ENCODE measurements around the gene FKRP.

The FKRP gene

DNA sequence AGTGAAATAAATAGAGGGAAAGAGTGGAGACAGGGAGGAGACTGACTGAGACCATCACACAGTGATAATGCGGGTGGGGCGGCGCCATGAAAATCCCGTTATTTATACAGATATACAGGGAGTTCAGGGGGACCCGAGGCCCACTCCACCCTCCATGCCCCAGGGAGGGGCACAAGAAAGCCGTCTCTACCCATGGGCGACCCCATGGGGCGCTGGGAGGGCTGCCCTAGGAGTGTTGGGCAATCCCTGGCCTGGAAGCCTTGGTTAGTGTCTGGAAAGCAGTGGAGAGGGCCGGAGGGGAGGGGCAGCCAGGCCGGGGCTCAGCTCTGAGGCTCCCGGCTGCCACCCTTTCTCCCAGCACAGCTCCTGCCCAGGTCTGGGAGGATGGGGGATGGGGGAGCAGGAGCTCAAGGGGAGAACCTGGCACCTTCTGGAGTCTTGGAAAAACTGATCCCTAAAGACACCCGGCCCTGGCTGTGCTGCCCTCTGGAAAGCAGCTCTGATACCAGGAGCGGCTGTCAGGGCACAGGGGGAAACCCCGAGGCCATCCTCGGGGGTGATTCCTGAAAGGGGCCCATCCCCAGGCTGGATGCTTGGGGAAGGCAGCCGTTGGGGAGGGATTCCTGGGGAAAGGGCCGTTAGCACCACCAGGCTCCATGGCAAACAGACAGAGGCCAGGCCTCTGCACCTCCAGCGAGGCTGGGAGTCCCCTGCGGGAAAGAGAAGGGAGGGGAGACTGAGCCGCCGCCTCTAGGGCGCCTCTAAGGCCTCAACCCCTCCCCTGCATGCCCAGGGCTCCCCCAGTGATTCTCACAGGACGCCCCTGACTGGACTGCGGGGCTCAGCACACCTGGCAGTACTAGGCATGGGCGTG is 26.0 kb upstream of the FKRP start:
- DNase-seq, result no peak

DNA sequence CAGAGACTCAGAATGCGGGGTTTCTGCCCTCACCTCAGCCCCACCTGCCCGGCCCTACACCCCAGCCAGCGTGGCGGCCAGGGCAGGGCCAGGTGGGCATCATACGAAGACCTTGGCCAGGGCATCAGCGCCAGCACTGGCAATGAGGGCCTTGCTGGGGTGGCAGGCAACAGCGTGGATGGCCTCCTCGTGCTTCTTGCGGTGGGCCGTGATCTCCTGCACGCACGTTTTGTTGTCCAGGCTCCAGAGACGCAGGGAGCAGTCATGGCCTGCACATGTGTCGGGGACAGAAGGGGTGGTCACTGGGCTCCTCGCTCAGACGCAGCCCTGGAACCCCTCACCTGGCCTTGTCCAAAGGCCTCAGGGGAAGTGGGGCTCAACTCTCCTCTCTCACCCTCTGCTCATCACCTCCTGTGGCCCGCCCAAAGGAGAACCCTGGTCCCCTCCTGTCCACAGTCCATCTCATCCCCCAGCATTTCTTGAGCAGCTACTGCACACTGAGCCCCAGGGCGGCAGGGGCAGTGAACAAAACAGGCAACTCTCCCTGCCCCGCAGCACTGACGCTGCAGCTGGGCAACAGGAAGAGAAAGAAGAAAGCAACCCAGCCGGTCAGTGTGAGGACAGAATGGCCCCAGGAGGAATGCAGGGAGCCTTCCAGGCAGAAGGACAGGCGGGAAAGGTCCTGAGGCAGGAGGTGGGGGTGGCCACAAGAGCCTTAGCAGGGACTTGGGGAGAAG is 25.2 kb upstream of the FKRP start:
- DNase-seq, result no peak

DNA sequence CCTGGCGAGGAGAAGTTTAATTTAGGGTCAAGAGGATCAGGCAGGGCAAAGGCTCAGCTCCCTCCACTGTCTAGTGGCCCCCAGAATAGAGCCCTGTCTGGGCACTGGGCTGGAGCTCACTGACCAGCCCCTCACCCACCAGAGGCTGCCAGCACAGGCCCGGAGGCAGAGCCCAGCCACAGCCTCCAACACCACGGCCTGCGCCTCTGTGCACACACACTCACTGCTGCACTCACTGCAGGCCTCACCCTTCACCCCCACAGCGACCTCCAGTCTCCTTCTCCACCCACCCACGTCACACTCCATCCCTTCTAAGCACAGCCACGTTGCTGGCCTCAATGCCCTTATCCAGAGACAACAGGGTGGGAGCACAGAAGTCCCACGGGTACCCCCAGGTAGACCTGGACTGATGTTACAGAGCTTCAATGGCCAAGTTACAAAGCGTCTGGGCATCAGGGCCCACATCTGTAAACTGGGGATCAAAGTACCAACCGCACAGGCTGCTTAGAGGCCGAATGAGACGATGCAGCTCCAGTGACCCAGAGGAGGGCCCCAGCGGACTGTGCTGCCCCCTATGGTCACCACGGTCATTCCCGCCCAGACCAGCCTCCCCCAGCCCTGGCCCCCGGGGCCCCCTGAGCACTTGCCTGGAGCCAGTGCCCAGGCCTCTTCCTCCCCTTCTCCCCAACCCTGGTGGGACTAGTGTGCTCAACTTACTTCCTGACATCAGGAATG is 24.4 kb upstream of the FKRP start:
- DNase-seq, result no peak

DNA sequence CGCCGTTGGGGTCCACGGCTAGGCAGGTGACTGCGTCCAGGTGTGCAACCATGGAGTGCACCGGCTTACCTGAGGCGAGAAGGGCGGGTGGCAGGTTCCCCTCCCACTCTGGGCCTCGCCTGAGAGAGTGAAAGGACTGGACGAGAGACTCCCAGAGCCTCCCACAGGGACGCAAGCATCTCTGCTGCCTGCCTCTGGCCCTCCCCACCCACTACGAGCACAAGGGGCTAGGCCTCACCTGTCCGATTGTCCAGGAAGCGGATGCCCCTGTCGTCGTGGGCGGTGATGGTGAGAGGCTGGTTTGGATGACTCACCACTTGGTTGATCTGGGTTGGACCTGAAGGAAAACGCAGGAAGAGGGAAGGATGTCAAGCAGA is 23.9 kb upstream of the FKRP start:
- DNase-seq, result no peak

DNA sequence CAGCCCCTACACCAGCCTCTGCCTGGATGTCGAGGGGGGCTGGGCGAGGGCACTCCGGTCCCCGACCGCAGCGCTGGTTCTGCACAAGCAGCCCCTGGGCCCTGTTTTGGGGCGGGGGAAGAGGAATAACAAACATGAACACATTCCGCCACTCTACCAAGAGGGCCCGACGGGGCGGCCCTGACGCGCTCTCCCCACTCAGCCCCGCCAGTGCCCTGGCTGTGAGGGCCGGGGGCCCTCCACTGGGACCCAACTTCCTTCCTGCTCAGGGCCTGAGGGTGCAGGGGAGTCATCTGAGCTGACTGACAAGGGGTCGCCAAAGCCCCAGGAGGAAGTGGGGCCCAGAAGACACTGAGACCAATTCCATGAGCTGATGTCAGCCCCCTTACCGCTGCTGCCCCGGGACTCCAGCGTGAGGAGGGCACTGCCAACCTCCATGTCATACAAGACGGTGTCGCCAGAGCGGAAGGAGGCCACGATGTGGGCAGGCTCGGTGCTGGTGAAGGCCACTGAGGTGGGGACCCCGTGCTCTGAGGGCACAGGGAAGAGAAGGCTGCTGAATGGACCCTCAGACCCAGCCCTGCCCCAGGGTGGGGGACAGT is 23.3 kb upstream of the FKRP start:
- no peak for DNase-seq

DNA sequence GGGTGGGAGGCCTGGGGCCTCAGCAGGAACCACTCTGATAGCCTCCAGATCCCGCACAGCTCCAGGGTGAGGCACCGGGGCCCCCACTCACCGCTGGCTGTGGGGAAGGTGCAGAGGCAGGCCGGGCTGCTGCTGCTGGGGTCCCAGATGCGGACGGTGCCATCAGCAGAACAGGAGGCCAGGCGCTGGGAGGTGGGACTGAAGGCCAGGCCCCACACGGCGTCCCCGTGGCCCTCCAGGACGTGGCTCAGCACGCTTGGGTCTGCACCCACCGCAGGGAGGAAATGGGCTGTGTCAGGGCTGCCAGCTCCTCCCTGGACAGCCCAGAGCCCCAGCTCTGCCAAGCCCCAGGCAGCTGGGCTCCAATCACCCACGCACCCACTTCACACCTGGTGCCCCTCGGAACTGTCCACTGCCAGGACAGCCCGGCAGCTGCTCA is 22.8 kb upstream of the FKRP start:
- DNase-seq, result no peak

DNA sequence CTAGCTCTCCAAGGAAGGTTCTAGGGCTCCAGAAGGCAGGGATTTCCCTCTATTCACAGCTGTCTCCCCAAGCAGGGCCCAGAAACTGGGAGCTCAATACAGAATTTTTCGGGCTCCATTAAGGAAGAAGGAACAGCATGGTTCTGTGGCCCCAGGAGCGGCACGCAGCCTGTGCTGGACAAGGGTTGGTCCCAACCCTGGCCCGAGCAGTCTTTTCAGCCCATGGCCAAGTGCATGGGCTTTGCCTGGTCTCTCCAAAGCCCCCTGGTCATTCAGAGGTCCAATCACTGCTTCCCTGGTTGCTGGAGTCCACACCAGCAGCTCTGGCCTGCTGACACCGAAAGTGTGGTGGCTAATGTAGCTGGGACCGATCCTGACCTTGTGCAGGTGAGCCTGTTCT is 22.4 kb upstream of the FKRP start:
- no peak for DNase-seq

DNA sequence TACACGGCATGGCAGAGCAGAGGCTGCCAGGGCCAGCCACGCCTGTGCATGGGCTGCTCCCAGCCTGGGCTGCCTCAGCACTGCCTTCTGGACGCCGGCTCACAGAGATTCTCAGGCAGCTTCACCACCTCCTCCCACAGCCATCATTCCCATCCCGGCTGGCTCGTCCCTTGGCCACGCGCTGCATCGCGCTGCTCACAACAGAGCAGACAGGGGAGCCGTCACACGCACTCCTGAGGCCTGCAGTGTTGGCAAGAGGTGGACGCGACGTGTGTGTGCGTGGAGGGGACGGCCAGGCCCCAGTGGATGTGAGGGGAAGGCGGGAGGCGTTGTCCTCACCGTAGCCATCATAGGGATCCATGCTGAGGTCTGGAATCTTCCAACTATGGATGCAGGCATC is 21.4 kb upstream of the FKRP start:
- no peak for DNase-seq

DNA sequence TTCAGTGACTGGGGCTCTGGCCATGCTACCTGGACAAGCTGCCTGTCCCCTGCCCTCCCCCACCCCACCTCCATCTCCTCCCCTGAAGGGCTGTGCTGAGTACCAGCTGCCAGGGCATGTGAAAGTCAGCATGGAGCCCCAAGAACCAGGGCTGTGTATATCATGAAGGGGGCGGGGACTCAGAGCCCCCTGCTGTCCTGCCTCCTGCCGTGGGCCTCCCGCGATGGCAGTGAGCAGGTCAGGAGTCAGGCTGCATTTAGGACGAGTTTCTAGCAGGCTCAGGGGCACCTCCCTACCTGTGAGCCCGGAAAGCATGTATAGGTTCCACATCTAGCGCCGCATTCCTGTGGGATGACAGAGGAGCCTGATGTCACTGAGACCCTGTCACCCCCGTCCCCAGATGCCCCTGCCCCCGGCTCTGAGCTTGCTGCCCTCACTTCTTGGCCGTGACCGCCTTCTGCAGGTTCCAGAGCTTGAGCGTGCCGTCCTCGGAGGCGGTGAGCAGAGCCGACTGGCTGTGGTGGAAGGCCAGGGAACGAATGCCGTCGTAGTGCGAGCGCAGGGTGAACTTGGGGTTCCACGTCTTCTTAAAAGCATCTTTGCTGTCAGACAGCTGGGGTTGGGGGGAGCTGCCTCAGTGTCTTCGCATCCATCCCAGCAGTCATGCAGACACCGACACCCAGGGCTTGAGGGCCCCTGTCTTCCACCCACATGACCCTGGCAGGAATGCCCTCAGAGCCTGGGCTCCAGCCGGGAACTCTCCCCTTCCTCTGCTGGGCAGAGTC is 20.6 kb upstream of the FKRP start:
- DNase-seq, result no peak

DNA sequence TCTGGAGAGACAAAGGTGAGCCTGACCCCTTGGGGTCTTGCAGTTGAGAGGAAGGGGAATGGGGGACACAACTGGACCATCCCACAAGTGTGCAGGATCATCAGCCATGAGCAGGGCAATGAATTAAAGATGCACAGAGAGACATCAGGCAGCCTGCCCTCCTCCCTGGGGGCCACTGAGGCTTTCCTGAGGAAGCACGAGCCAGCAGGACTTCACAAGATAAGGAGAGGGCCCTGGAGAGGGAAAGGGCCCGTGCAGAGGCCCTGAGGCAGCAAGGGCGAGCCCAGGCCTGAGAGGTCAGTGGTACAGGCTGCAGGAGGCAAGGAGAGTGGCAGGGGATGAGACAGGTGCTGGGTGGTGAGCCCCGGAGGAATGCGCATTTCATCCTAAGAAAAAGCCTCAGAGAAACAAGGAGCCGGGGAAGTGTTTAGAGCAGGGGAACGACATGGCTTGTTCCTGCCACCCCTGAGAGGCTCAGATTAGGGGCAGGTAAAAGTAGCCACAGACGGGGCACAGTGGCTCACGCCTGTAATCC is 19.9 kb upstream of the FKRP start:
- no peak for DNase-seq

DNA sequence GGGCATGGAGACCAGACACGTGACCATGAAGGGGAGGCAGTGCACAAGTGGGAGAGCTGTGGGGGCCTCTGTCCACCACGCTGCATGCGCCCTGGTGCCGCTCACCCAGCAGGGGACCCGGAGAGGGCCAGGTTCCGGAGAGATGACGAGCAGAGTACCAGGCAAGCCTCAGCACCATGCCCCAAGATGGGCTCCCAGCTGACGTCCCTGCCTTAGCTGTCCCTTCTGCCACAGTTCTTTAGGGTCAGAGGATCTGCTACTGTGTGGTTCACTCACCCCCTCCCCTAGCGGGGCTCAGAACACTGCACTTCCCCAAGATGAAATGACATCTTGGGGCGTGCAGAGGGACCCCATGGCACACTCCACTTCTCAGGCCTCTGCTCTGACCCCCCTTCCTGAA is 19.3 kb upstream of the FKRP start:
- DNase-seq, result no peak

DNA sequence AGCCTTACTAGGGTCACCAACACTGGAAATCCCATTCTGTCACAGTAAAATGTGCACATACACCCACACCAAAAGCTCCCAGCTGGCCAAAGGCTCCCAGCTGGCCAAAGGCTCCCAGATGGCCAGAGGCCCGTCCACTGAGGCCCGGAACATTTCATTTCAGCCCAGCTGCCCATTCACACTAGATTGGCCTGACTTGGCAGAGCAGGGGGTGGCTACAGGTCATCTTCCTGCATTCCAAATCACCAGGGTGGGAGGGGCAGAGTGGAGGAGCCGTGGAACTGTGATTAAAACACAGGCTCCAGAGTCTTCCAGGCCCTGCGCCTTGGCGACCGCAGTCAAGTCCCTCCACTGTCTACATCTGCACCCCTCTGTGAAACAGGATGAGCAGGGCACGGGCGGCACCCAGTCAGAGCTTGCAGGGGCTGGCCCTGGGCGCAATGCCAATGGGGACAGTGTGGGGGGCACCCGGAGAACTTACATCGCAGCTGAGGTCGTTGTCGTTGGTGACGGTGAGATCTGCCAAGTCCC is 18.8 kb upstream of the FKRP start:
- no peak for DNase-seq

DNA sequence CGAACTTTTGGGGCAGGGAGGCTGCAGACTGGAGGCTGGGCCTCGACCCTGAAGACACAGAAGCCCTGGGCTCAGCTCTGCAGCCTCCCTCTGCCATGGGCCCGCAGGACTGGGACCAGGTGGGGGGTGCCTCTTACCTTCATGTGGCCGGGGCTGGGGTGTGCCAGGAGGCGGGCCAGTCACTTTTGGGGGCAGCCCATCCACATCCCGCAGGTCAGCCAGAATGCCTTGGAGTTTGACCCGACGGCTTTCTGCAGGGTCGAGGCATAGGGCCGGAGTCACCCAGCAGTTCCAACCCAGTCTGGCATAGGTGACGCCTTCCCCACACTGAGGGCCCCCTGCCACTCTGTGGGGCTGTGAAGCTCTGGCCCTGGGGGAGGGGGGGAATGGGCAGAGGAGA is 18.1 kb upstream of the FKRP start:
- DNase-seq, result no peak

DNA sequence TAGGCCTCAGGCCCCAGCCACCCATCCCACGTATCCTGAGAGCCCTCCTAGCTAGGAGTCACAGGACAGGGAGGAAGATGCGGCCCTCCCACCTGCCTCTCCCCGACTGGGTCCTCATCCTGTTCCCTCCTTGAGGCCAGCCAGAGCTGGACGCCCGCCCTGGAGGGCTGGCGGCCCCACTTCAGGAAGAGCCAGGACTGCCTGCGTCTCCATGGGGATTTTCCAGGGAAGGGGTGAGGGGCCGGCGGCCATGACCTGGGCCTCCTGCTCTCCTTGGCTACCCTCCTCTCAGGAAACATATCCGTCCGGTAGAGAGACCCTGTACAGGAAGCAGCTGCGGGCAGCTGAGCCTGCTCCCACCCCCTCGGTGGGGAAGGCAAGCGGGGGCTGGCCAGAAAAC is 17.6 kb upstream of the FKRP start:
- no peak for DNase-seq

DNA sequence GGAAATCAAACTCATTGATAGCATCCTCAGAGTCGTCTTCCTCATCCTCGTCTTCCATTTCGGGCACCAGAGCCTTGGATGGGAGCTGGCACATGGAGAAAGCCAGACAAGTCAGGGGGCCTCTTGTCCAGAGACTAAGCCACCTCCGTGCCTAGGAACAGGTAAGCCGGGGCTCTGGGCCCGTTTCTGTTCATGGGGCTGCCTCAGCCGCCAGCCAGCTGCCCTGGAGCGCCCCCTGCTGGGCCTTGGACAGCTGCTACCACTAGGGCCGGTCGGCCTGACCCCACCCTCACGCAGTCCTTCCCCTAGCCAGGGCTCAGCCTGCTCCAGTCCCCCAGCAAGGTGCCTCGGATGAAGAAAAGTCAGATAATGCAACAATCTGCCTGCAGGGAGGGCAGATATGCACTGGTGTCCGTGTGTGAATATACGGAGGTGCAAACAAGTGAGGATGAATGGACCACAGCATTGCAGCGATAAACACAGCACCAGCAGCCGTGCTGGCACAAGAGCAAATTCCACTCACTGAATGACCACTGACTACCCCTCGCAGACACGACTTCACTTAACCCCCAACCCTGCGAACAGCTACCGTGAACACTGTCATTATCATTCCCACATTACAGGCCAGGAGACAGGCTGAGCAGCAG is 17.0 kb upstream of the FKRP start:
- no peak for DNase-seq

DNA sequence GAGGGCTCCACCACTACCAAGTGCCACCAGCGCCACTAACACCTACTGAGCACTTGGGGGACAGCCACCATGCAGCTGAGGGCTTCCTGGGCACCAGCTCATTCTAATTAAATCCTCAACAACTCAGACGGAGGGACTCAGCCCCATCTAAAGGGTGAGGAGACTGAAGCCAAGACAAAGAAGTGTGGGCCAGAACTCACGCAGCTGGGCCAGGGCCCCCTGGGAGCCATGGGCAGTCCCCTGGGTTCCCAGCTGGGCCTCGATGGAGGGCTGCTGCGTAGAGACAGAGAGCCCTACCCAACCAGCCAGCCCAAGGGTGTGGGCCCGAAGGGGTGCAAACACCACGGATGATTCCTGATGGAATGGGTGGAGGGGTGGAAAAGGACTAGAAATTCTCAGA is 16.2 kb upstream of the FKRP start:
- DNase-seq, result no peak

DNA sequence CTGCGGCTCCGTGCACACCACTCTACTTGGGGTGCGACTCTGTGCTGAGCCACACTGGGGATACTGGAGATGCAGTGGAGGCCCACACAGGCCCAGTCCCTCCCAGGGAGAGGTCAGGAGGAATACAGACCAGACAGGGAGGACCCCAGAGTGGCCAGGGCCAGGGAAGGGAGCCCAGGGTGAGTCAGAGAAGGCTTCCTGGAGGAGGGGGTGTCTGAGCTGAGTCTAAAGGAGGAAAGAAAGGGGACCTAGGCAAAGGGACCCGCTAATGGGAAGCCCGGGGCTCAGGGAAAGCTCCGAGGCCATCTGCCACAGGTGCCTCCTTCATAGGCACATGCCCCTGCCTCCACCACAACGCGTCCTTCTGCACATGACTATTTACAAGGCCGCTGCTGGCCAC is 15.7 kb upstream of the FKRP start:
- DNase-seq, result no peak

DNA sequence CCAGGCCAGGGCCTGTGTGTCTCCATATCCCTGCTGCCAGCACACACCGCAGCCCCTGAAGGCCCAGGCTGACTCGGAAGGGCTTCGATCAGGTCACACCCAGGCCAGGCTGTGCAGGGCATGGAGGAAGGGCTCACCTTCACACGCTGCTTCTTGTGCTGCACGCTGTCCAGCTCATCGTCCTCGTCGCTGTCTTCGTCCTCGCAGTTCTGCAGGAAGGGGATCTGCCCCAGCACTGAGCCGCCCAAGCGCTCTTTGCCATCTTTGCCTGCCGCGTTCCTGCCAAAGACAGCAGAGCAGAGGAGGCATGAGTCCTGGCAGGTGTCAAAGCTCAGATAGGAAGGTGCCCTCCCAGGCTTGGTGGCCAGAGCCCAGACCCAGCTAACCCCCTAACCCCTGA is 15.3 kb upstream of the FKRP start:
- no peak for DNase-seq

DNA sequence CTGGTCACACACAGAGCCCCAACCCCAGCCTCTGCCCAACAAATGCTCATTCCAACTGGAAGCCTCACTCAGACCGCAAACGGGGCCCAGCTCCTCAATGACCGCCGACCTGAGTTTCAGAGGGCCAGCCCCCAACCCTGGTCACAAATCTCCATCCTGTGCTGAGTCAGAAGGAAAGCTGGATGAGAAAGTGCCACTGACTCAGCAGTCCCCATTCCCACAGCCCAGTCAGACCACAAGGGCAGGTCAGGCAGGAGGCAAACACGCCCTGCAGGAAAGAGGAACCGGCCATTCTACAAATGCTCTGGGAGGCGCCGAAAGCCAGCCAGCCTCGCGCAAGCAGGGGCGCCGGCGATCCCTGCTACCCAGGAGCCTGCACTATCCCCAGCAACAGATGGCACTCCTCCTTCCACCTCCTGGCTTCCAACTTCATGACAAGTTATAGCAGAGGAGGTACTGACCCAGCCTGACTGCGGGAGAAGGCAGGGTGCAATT is 14.8 kb upstream of the FKRP start:
- no peak for DNase-seq

DNA sequence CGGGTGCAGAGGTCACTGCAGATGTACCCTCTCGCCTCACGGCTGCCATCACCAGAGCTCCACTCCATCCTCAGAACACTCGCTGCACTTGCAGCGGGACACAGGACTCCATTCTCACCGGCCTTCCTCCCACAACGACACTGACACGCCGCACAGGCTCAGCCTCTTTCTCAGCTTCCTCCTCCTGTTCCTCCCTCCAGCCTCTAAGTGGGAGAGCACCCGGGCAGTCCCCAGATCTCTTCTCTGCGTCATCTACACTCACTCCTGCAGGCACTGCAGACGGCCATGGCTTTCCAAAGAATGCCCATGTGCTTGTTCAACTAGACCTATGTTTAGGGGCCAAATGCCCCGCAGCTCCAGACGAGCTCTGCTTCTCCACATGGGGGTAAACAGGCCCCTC is 14.3 kb upstream of the FKRP start:
- DNase-seq, result no peak
